SJSA1 (cell line): ENCODE measurements around the gene SAA4. TPM values are rescaled to one million over a fixed set of nuclear protein-coding genes. Genes with fewer than 3 reads are reported as not detected.
"Not testable (repeated sequence)": the region's sequence is repeated elsewhere in the genome, so short reads cannot be mapped to it uniquely, and the experiment has no call there.

Source experiments
- DNase-seq, 2 experiments: peaks; one replicate each; pipeline ENCODE4 v3.0.0-alpha.2; 2015 to 2020; ENCODE audit warnings: low spot score in 2 of 2, low read depth in 1 of 2
- H3K27ac ChIP-seq: fragments of 250-450 bp; sonication (Bioruptor Pico); 2 replicates; pipeline ENCODE4 v1.5.1; 2020; ENCODE audit warnings: mild to moderate bottlenecking, moderate library complexity
- H3K27me3 ChIP-seq: fragments of 250-450 bp; sonication (Bioruptor Pico); replicated peaks from 2 replicates; pipeline ENCODE4 v1.5.1; 2020; ENCODE audit warnings: mild to moderate bottlenecking, moderate library complexity
- H3K36me3 ChIP-seq: fragments of 250-450 bp; sonication (Bioruptor Pico); 2 replicates; pipeline ENCODE4 v1.5.1; 2020; ENCODE audit warnings: mild to moderate bottlenecking
- H3K4me1 ChIP-seq: fragments of 250-450 bp; sonication (Bioruptor Pico); replicated peaks from 2 replicates; pipeline ENCODE4 v1.6.1; 2021; ENCODE audit warnings: mild to moderate bottlenecking
- H3K4me3 ChIP-seq: fragments of 250-450 bp; sonication (Bioruptor Pico); 2 replicates; pipeline ENCODE4 v1.5.1; 2020; ENCODE audit warnings: mild to moderate bottlenecking
- H3K9me3 ChIP-seq: fragments of 250-450 bp; sonication (Bioruptor Pico); replicated peaks from 2 replicates; pipeline ENCODE4 v1.5.1; 2020; ENCODE audit warnings: mild to moderate bottlenecking
- total RNA-seq: library from RNA; depleted of rRNA; stranded (reverse); fragments of >200 nt; shearing (Covaris generic); gene quantifications from 2 replicates; pipeline ENCODE4 v1.2.3, GENCODE V29; 2014

Gene SAA4
- total RNA-seq, 1 experiment from 2014 or later, result not detected

GRCh38 chr11:18262681-18263350 lies 26.2 kb upstream of the SAA4 start:
- H3K27ac ChIP-seq, DNase-seq: not testable (repeated sequence)

GRCh38 chr11:18261721-18262120 lies 25.1 kb upstream of the SAA4 start:
- Histone ChIP-seq H3K9me3 (no peaks in the 10 kb centered on the region), H3K4me3 (no peak overlapping the region), H3K27me3 (peaks cover 29% of the 10 kb centered on the region), H3K27ac (no peak overlapping the region), H3K4me1 (0 out of 2 replicates have a peak, but pooled peaks cover 3% of the 10 kb centered on the region), H3K36me3 (no peaks in the 10 kb centered on the region)
- no peak for DNase-seq

More at GRCh38 chr11:18262681-18263350, 26.2 kb upstream of the SAA4 start:
- H3K4me1 ChIP-seq, H3K4me3 ChIP-seq, H3K9me3 ChIP-seq, H3K36me3 ChIP-seq: not testable (repeated sequence)
- H3K27me3 ChIP-seq, result peaks cover 23% of the 10 kb centered on the region; the same call in 1 of the 2 replicates

- H3K27ac ChIP-seq, result no peak overlapping the region
- DNase-seq, result no peak
- peaks cover 28% of the 10 kb centered on the region for H3K27me3 ChIP-seq
- no peaks in the 10 kb centered on the region; the same call in 1 of the 2 replicates for H3K9me3 ChIP-seq
- 0 out of 2 replicates have a peak, but pooled peaks cover 3% of the 10 kb centered on the region for H3K4me1 ChIP-seq
- no peaks in the 10 kb centered on the region for H3K36me3 ChIP-seq
- no peak overlapping the region for H3K4me3 ChIP-seq
Observed at GRCh38 chr11:18259259-18259658, 22.7 kb upstream of the SAA4 start.

GRCh38 chr11:18254781-18255361 lies 18.3 kb upstream of the SAA4 start:
- Histone ChIP-seq H3K4me1 (no peaks in the 10 kb centered on the region), H3K27ac (no peak overlapping the region), H3K27me3 (peaks cover 20% of the 10 kb centered on the region), H3K36me3 (no peaks in the 10 kb centered on the region), H3K9me3 (no peaks in the 10 kb centered on the region; the same call in 1 of the 2 replicates), H3K4me3 (no peak overlapping the region)
- DNase-seq, result peak in 1 of 2 experiments; percentile 27

- H3K36me3 ChIP-seq, result no peaks in the 10 kb centered on the region
- H3K27me3 ChIP-seq, result peaks cover 13% of the 10 kb centered on the region
- no peaks in the 10 kb centered on the region; the same call in 1 of the 2 replicates for H3K9me3 ChIP-seq
- DNase-seq, result peak in 1 of 2 experiments; percentile 19
- H3K27ac ChIP-seq, result no peak overlapping the region
- H3K4me1 ChIP-seq, result no peaks in the 10 kb centered on the region
- no peak overlapping the region for H3K4me3 ChIP-seq
Observed at GRCh38 chr11:18253778-18254338, 17.3 kb upstream of the SAA4 start.

GRCh38 chr11:18253233-18253632 lies 16.6 kb upstream of the SAA4 start:
- Histone ChIP-seq H3K27ac (no peak overlapping the region), H3K36me3 (no peaks in the 10 kb centered on the region), H3K27me3 (peaks cover 10% of the 10 kb centered on the region), H3K4me3 (no peak overlapping the region), H3K4me1 (no peaks in the 10 kb centered on the region), H3K9me3 (no peaks in the 10 kb centered on the region; the same call in 1 of the 2 replicates)
- no peak for DNase-seq

- no peak for DNase-seq
- Histone ChIP-seq H3K4me3 (no peak within 1 kb of the TSS), H3K36me3 (no peaks in the 10 kb centered on the region), H3K9me3 (no peaks in the 10 kb centered on the region; the same call in 1 of the 2 replicates), H3K4me1 (no peaks in the 10 kb centered on the region), H3K27me3 (peaks cover 3% of the 10 kb centered on the region; the same call in 1 of the 2 replicates), H3K27ac (no peak within 1 kb of the TSS)
Observed at GRCh38 chr11:18248561-18248960, 12.0 kb upstream of the SAA4 start, which contains the start of gene SAA2. Gene SAA2, minus strand, starts transcription at chr11:18248668. Its CDS starts 657 bp downstream, at chr11:18248011.

- not testable (repeated sequence) for DNase-seq, H3K27ac ChIP-seq, H3K27me3 ChIP-seq, H3K36me3 ChIP-seq, H3K9me3 ChIP-seq, H3K4me3 ChIP-seq, H3K4me1 ChIP-seq
Observed at GRCh38 chr11:18247191-18247581, 10.6 kb upstream of the SAA4 start.

GRCh38 chr11:18246379-18247190 lies 10.0 kb upstream of the SAA4 start:
- not testable (repeated sequence) for H3K36me3 ChIP-seq, DNase-seq, H3K27ac ChIP-seq, H3K27me3 ChIP-seq, H3K4me1 ChIP-seq, H3K4me3 ChIP-seq, H3K9me3 ChIP-seq

- Histone ChIP-seq H3K36me3 (no peaks in the 10 kb centered on the region), H3K4me3 (no peak overlapping the region), H3K27ac (no peak overlapping the region), H3K9me3 (no peaks in the 10 kb centered on the region; the same call in 1 of the 2 replicates), H3K27me3 (no peaks in the 10 kb centered on the region; the same call in 1 of the 2 replicates), H3K4me1 (no peaks in the 10 kb centered on the region; the same call in 1 of the 2 replicates)
- no peak for DNase-seq
Observed at GRCh38 chr11:18245396-18245795, 8.8 kb upstream of the SAA4 start.

- H3K4me1 ChIP-seq, result no peaks in the 10 kb centered on the region; the same call in 1 of the 2 replicates
- no peaks in the 10 kb centered on the region; the same call in 1 of the 2 replicates for H3K9me3 ChIP-seq
- H3K27ac ChIP-seq, result no peak overlapping the region
- peak; percentile 70 to 75 for DNase-seq
- H3K36me3 ChIP-seq, result no peaks in the 10 kb centered on the region
- H3K27me3 ChIP-seq, result peaks cover 6% of the 10 kb centered on the region
- H3K4me3 ChIP-seq, result no peak overlapping the region
Observed at GRCh38 chr11:18243783-18244362, 7.3 kb upstream of the SAA4 start.

GRCh38 chr11:18239655-18240054 lies 3.1 kb upstream of the SAA4 start:
- Histone ChIP-seq H3K27ac (no peak overlapping the region), H3K27me3 (peaks cover 39% of the 10 kb centered on the region), H3K36me3 (no peaks in the 10 kb centered on the region), H3K4me1 (no peaks in the 10 kb centered on the region; the same call in 1 of the 2 replicates), H3K4me3 (no peak overlapping the region), H3K9me3 (no peaks in the 10 kb centered on the region; the same call in 1 of the 2 replicates)
- DNase-seq, result no peak
